ENCODE data around the gene CCDC9B.

Gene CCDC9B

DNA sequence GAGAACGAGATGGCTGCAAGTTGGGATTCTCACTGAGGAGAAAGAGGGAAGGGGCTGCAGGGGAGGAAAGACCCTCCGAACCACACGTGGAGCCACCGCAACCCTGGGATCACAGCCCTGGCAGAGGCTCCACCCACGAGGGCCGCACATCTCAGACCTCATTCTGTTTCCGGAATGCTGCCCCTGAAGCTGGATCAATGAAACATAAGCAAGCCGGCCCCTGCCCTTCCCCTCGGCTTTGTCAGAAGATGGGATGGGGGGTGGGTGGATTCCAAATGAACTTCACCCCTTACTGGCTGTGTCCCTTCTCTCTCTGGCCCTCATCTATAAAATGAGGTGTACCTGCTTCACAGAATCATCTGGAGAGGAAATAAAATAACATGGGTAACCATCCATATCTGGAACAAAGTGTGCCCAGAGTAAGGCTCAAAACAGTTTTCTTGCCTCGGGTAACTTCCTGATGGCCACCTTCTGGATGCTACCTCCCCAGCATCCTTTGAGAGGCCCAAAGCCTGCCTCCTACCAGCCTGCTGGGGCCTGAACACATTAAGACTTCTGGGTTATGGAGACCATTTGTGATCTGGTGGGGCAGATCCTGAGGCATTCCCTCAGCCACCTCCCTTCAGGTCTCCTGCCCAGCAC, 4.6 kb upstream of the CCDC9B start:
- no peak for TF ChIP-seq POLR2A (IDR thresholded peaks at IDR 0.05; ENCODE audit: low read depth, low read length)
- DNase-seq (ENCODE audit: insufficient read length, low spot score) (no peak), FAIRE-seq (no peak)

DNA sequence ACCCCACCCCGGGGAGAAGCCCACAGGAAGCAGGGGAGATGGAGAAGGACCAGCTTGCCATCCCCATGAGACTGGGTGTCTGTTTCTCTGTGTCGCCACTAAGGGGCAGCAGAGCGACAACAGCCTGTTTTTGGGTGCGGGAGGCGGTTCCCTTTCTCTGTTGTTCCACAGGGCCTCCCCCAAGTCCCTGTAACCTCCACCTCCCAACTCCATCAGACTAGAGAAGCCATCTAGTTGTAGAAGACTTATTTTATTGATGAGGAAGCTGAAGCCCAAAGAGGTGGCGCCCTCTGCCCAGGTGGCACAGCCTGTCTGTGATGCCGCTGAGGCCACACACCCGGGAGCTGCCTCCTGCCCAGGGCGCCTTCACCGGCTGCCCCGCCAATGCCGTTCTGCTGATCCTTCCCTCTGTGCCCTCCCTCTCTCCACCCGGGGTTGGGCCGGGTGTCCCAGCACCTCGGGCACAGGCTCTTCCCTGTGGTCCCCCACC, 3.9 kb upstream of the CCDC9B start:
- no peak for TF ChIP-seq POLR2A (IDR thresholded peaks at IDR 0.05; ENCODE audit: low read depth, low read length)
- FAIRE-seq (no peak), DNase-seq (ENCODE audit: insufficient read length, low spot score) (peak; percentile 79)

DNA sequence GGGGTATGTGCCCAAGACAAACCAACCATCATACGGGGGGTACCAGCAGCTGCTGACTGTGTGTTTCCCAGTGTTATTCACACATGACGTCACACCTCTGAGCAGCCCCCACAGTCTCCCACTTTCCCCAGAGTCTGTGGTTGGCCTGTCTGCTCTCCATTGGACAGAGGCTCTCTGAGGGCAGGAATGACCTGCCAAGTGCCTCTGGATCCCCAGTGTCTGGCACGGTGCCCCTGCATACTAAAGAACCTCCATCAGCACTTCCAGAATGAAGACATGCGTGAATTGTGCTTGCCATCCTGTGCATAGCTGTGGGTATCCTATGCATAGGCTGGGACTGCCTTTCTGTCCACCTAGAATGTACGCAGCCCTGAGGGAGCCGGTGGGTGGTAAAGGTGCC, 3.5 kb upstream of the CCDC9B start:
- no peak for TF ChIP-seq POLR2A (IDR thresholded peaks at IDR 0.05; ENCODE audit: low read depth, low read length)
- DNase-seq (ENCODE audit: insufficient read length, low spot score) = no peak
- no peak for FAIRE-seq

DNA sequence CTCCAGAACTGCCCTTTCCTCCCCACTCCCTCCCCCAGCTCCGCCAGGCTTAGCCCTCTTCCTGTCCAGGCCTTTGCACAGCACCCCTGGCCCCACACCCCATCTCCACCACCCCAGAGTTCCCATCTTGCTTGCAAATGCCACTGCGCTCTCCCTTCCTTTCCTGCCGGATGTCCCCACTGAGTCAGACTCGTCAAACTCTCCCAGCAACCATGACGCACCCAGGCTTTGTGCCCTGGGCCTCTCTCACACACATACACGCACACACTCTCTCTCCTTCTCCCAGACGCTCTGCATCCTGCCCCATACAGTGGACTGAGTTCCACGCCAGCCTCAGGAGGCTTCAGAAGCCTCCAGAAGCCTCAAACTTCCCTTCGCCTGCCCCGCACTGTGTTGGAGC, 2.8 kb upstream of the CCDC9B start:
- peak; percentile 83 for DNase-seq (ENCODE audit: insufficient read length, low spot score)
- TF ChIP-seq POLR2A (IDR thresholded peaks at IDR 0.05; ENCODE audit: low read depth, low read length) = peak; percentile 48; the same call in 1 of the 2 replicates

DNA sequence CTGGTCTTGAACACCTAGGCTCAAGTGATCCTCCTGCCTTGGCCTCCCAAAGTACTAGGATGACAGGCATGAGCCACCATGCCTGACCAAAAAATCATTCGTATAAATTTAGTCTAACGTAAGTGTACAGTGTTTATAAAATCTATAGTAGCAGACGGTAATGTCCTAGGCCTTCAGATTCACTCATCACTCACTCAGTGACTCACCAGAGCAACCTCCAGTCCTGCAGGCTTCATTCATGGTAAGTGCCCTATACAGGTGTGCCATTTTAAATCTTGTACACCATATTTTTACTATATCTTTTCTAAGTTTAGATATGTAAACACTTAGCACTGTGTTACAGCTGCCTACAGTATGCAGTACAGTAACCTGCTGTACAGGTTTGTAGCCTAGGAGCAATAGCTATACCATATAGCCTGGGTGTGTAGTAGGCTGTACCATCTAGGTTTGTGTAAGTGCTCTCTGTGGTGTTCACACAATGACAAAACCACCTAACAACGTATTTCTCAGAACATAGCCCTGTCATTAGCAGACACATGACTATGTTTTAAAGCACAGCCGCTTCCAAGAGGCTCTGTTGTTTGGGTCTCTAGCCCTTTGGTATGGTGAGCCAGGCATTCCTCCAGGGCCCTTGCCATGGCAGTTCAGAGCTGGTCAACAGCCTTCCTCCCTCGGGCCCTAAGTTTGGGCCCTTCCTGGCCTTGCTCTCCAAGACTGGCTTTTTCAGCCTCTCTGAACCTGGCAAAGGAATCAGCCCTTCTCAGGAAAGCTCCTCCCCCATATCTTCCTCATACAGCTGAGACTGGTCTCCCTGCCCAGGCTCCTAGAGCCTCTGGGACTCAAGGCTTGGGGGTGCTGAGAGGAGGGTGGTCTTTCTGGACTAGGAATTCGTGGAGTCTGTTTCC, 1.9 kb upstream of the CCDC9B start:
- no peak for TF ChIP-seq POLR2A (IDR thresholded peaks at IDR 0.05; ENCODE audit: low read depth, low read length)
- FAIRE-seq (no peak), DNase-seq (ENCODE audit: insufficient read length, low spot score) (no peak)

More for the DNA sequence above, 2.8 kb upstream of the CCDC9B start:
- peak; percentile 87 for FAIRE-seq

DNA sequence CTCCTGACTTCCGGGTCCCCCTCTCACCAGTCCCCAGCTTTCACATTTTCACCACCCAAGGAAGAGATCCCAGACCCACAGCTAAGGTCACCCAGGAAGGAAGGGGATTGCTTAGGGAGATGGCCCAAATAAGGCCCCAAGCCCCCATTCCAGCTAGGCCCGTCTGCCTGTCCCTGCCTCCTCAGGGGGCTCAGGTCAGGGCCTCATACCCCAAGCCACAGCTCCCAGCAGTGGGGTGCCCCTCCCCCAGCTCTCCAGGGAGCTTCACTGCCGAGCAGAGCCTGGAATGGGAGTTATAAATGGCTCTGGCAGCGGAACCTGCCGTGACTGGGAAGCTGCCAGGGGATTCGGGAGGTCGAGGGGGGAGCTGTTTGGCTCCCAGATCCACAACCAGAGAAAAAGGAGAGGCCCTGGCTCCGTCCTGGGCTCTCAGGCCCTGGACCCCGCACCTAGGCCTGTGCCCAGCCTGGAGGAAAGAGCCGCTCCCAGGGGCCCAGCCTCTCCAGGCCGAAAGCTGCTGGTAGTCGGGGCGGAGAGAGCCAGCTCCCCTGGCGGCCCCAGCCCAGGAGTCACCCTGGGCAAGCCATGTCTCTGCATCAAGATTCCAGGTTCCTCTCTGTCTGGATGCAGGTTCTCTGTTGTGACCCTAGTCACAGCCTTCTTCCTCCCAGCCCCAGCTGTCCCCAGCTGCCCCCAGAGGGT, 550 bp downstream of the CCDC9B start:
- no peak for DNase-seq (ENCODE audit: insufficient read length, low spot score)
- FAIRE-seq = no peak
- TF ChIP-seq POLR2A (IDR thresholded peaks at IDR 0.05; ENCODE audit: low read depth, low read length) = no peak

DNA sequence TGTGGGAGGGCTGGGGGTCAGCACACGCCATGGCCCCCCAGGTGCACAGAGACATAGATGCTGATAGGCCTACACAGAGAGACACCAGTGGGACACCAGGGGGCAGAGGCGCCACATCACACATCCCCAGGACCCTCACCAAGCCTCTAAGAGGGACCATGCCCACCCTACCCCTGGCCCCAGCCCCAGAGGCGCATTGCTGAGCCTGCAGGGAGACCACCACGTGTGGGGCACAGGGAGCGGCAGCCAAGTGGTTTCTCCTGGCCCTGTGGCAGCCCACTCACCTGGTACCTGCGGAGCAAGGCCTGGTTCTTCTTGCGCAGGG, 1.2 kb downstream of the CCDC9B start:
- no peak for TF ChIP-seq POLR2A (IDR thresholded peaks at IDR 0.05; ENCODE audit: low read depth, low read length)
- FAIRE-seq (no peak), DNase-seq (ENCODE audit: insufficient read length, low spot score) (no peak)

DNA sequence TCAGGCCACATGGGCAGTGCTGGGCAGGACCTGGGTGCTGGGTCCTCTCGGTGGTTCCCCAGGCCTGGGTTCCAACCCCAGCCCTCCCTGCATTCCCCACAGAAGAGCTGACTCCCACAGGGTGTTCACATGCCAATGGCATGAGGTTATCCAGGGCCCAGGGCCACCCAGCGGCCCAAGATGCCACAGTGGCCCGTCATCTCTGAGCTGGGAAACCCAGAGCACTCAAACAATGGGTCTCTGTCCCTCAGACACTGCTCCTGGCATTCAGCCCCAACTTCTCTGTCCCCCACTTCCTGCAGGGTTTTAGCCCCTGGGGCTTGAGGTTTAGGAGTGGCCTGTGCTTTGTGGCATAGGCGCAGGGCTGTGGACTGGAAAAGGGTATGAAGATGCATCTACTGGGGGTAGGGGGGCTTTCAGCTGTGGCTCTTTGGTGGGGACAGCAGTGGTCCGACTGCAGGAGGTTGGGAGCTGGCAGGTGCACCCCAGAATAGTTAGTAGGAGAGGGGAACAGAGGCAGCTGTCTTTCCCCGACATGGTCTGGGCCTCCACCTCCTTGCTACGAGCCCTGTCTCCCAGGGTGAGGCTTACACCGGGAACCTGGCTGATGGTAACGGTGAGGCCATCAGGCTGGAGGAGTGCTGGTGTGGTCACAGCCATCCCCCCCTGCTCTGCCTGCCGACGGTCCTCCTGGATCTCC, 1.7 kb downstream of the CCDC9B start:
- FAIRE-seq (peak; percentile 82), DNase-seq (ENCODE audit: insufficient read length, low spot score) (peak; percentile 87)
- TF ChIP-seq POLR2A (IDR thresholded peaks at IDR 0.05; ENCODE audit: low read depth, low read length) = peak; percentile 27; the same call in 1 of the 2 replicates

DNA sequence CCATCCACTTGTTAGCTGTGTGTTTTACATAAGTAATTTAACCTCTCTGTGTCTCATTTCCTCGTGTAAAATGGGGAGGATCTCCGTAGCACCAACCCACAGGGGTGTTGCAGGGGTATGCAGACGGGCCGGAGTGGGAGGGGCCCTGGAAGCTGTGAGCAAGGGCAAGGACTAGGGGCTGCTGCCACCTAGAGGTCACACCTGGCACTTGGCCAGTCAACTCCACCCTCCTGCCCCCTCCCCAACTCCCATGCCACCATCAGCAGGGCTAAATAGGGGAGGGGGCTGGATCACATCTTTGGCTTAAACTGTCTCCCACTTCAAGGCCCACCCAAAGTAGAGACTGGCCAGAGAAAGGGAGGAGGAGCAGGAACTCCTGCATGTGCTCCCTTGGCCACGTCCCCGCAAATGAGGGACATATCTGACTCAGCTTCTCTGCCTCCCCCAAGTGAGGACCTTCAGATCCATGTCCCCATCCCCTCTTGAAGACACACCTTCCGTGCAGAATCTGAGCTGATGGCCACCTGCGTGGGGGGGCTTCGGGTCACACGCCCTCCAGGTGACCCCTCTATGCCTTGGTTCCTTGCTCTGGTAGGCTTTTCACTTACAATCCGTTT, 2.6 kb downstream of the CCDC9B start:
- no peak for FAIRE-seq
- DNase-seq (ENCODE audit: insufficient read length, low spot score) = no peak
- TF ChIP-seq POLR2A (IDR thresholded peaks at IDR 0.05; ENCODE audit: low read depth, low read length) = no peak

DNA sequence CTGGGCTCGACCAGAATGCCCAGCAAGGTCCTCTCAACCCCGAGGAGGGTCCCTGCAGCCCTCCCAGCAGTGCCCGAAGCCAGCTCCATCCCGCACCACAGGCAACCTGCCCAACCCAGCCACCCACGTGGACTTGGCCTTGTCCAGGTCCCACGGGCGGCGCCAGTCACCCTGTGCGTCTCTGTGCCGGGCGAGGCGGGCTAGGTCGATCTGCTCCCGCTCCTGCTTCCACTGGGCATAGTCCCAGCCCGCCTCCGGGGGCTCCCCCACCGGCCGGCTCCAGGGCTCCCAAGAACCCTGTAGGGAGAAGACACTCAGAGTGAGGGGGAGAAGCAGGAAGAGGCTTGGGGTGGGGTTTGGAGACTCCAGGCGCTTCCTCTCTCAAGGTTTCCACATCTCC, 3.1 kb downstream of the CCDC9B start:
- no peak for TF ChIP-seq POLR2A (IDR thresholded peaks at IDR 0.05; ENCODE audit: low read depth, low read length)
- DNase-seq (ENCODE audit: insufficient read length, low spot score) (no peak), FAIRE-seq (no peak)

DNA sequence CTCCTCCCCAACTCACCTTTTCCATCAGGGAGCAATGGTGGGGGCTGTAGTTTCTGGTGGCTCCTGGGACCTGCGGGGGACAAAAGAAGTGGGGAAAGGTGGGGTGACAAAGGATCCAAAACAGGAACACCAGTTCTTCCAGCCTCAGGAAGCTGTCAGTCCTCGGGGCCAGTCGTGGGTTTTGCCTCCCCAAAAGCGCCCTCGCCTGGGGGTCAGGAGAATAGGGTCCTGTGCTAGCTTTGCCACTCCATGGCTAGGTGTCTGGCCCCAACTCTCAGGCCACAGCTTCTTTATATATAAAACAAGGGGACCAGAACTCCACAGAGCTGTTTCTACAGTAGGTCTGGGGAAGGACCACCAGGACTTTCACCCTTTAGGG, 4.0 kb downstream of the CCDC9B start:
- no peak for TF ChIP-seq POLR2A (IDR thresholded peaks at IDR 0.05; ENCODE audit: low read depth, low read length)
- no peak for FAIRE-seq
- no peak for DNase-seq (ENCODE audit: insufficient read length, low spot score)

DNA sequence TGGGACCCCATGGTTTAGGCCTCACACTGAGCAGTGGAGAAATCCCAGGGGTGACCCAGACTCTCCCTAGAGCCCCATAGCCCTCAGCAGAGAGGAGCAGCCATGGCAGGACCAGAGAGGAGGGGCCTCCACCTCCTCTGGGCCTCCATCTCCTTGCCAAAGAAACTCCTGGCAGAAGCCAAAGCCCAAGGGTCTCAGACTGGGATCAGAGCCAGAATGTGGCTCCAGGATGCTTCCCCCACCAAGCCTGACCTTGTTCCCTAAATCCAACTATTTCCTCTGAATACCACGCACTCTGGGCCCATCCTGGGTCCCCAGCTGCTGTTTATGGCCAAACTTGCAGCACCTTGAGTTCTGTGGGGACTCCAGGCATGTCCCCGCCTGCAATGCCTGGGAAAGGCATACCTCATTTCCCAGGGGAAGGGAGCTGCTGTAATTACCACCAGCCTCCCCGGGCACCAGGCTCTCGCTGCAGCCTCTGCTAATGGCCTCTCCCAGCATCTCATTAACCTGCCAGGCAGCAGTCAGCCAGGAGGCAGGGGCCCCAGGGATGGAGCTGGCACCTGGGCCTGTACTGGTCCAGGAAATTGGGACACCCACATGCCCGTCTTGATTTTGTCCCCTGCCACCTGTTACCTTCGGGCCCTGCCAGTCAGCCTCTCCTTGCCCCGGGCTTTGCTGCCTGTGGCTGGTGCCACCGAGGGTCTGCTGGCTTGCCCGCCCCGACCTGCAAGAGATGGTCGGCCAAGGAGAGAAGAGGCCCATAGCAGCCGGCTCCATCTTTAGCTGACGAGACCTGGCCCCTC, 4.6 kb downstream of the CCDC9B start:
- no peak for FAIRE-seq
- TF ChIP-seq POLR2A (IDR thresholded peaks at IDR 0.05; ENCODE audit: low read depth, low read length) = no peak
- DNase-seq (ENCODE audit: insufficient read length, low spot score) = no peak

Measured in H54 (cell line).